Hepatocyte (in vitro differentiated cells): Measurements from ENCODE around the gene IMMT.

Experiments
- EZH2phosphoT487 ChIP-seq: fragments of 200-600 bp; sonication (generic); IDR thresholded peaks from one replicate; pipeline ENCODE4 v1.6.1; 2018; ENCODE audit warnings: antibody characterized with exemption, mild to moderate bottlenecking, low read depth, moderate library complexity; ENCODE audit not compliant: unreplicated experiment, severe bottlenecking
- TF ChIP-seq, protein P1 (sequence below): fragments of 200-600 bp; sonication (generic); IDR thresholded peaks from 2 replicates; pipeline ENCODE4 v1.5.1; 2016; ENCODE audit warnings: antibody characterized with exemption, mild to moderate bottlenecking; ENCODE audit not compliant: poor library complexity

DNA sequence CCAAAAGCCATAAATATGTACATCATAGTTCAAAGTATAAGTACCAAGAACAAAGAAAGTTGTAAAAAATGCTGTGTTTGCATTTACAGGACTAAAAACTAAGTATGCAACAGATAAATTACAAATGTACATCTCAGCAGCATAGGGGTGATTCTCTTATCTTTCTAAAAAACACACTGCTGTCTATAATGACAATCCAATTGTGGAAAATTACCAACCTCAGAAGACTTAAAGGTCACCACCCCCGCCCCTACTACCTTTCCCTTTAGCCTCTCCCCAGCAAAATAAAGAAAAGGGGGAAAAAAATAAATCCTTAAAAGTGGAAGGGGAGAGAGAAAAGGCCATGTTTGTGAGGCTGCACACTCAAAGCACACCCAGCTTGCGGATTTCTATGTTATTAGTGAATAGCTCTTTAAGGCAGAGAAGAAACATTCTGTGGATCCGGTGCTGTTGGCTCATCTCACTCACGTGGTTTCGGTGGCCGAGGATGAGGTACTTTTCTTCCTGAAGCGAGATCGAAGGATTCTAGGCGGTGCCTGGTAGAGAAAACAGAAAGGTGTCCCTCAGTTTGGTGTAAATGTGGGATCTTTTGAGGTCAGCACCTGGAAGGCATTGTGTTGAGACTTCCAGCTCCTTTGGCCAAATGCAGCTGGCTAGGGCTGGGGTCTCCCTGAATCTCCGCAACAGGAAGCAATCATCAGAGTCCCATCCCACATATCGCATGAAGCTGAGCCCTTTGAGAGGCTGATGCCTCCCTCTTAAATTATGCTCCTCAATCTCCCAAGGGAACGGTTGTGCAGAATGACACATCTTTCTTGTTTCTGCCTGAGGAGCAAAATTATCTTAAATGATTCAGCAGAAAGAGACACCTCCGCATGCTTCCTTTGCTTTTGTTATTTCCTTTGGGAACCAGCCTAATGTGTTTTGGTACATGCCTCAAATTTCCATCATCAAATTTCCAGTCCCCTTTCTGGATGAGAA is 21.6 kb upstream of the IMMT start:
- TF ChIP-seq, protein P1, sequence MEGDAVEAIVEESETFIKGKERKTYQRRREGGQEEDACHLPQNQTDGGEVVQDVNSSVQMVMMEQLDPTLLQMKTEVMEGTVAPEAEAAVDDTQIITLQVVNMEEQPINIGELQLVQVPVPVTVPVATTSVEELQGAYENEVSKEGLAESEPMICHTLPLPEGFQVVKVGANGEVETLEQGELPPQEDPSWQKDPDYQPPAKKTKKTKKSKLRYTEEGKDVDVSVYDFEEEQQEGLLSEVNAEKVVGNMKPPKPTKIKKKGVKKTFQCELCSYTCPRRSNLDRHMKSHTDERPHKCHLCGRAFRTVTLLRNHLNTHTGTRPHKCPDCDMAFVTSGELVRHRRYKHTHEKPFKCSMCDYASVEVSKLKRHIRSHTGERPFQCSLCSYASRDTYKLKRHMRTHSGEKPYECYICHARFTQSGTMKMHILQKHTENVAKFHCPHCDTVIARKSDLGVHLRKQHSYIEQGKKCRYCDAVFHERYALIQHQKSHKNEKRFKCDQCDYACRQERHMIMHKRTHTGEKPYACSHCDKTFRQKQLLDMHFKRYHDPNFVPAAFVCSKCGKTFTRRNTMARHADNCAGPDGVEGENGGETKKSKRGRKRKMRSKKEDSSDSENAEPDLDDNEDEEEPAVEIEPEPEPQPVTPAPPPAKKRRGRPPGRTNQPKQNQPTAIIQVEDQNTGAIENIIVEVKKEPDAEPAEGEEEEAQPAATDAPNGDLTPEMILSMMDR = no peak
- no peak for TF ChIP-seq EZH2phosphoT487
